Measurements from ENCODE around the gene GATA1. TPM values are rescaled to one million over a fixed set of nuclear protein-coding genes. Genes with fewer than 3 reads are reported as not detected.

The GATA1 gene
- total RNA-seq, 3 donors from 2014 or later = not detected

- H3K27me3 ChIP-seq = peaks cover 0 to 41% of the 10 kb centered on the region in 2 donors
- H3K27ac ChIP-seq = no peak overlapping the region
- intact Hi-C loops (cut with DNase I; ENCODE audit: low total_unique reads) = no loop called here
- no peak for DNase-seq (ENCODE audit: low spot score in 2 of 2)
- H3K36me3 ChIP-seq = no peaks in the 10 kb centered on the region
- no peak overlapping the region for H3K4me3 ChIP-seq
- no peaks in the 10 kb centered on the region for H3K9me3 ChIP-seq
- H3K4me1 ChIP-seq = no peaks in the 10 kb centered on the region
- no peak for TF ChIP-seq POLR2A (IDR thresholded peaks at IDR 0.05)
- no peak for TF ChIP-seq CTCF (IDR thresholded peaks at IDR 0.05)
- TF ChIP-seq POLR2AphosphoS5 (IDR thresholded peaks at IDR 0.05) = no peak
Measured at GRCh38 chrX:48772602-48773001, 13.8 kb upstream of the GATA1 start.

- no peak overlapping the region for H3K4me3 ChIP-seq
- H3K27ac ChIP-seq = no peak overlapping the region
- peaks cover 0 to 51% of the 10 kb centered on the region in 2 donors for H3K27me3 ChIP-seq
- no peaks in the 10 kb centered on the region for H3K4me1 ChIP-seq
- H3K36me3 ChIP-seq = no peaks in the 10 kb centered on the region
- DNase-seq (ENCODE audit: low spot score in 2 of 2) = no peak
- intact Hi-C loops (cut with DNase I; ENCODE audit: low total_unique reads) = no loop called here
- TF ChIP-seq POLR2AphosphoS5 (IDR thresholded peaks at IDR 0.05) = no peak
- no peak for TF ChIP-seq POLR2A (IDR thresholded peaks at IDR 0.05)
- no peak for TF ChIP-seq CTCF (IDR thresholded peaks at IDR 0.05)
- H3K9me3 ChIP-seq = no peaks in the 10 kb centered on the region
Measured at GRCh38 chrX:48776818-48777439, 9.5 kb upstream of the GATA1 start.

GRCh38 chrX:48779399-48779798 is 7.0 kb upstream of the GATA1 start:
- H3K9me3 ChIP-seq = no peaks in the 10 kb centered on the region
- no peak overlapping the region for H3K4me3 ChIP-seq
- H3K27ac ChIP-seq = no peak overlapping the region
- H3K27me3 ChIP-seq = peaks cover 0 to 33% of the 10 kb centered on the region in 2 donors
- H3K4me1 ChIP-seq = no peaks in the 10 kb centered on the region
- intact Hi-C loops (cut with DNase I; ENCODE audit: low total_unique reads) = no loop called here
- H3K36me3 ChIP-seq = no peaks in the 10 kb centered on the region
- DNase-seq (ENCODE audit: low spot score in 2 of 2) = no peak
- TF ChIP-seq POLR2AphosphoS5 (IDR thresholded peaks at IDR 0.05) (no peak), CTCF (IDR thresholded peaks at IDR 0.05) (no peak), POLR2A (IDR thresholded peaks at IDR 0.05) (no peak)

GRCh38 chrX:48781705-48782104 is 4.7 kb upstream of the GATA1 start:
- TF ChIP-seq POLR2A (IDR thresholded peaks at IDR 0.05) (no peak), CTCF (IDR thresholded peaks at IDR 0.05) (no peak), POLR2AphosphoS5 (IDR thresholded peaks at IDR 0.05) (no peak)
- H3K4me1 ChIP-seq = no peaks in the 10 kb centered on the region
- no peaks in the 10 kb centered on the region for H3K36me3 ChIP-seq

GRCh38 chrX:48782216-48782615 is 4.2 kb upstream of the GATA1 start:
- DNase-seq (ENCODE audit: low spot score in 2 of 2) = no peak
- Histone ChIP-seq H3K27me3 (peaks cover 0 to 44% of the 10 kb centered on the region in 2 donors), H3K4me1 (no peaks in the 10 kb centered on the region), H3K27ac (no peak overlapping the region), H3K36me3 (no peaks in the 10 kb centered on the region), H3K9me3 (no peaks in the 10 kb centered on the region), H3K4me3 (no peak overlapping the region)
- intact Hi-C loops (cut with DNase I; ENCODE audit: low total_unique reads) = no loop called here
- TF ChIP-seq POLR2A (IDR thresholded peaks at IDR 0.05) = no peak
- no peak for TF ChIP-seq POLR2AphosphoS5 (IDR thresholded peaks at IDR 0.05)
- TF ChIP-seq CTCF (IDR thresholded peaks at IDR 0.05) = no peak

More at GRCh38 chrX:48781705-48782104, 4.7 kb upstream of the GATA1 start:
- Histone ChIP-seq H3K27me3 (peaks cover 0 to 42% of the 10 kb centered on the region in 2 donors), H3K9me3 (no peaks in the 10 kb centered on the region), H3K4me3 (no peak overlapping the region), H3K27ac (no peak overlapping the region)
- no peak for DNase-seq (ENCODE audit: low spot score in 2 of 2)
- intact Hi-C loops (cut with DNase I; ENCODE audit: low total_unique reads) = no loop called here

All from breast epithelium (tissue), 4 donors.